NCI-H2196 treated with DMSO at 0.1 percent for 48 hours (cell line): ENCODE data around the gene NINJ2.
"Not testable (repeated sequence)": the region's sequence is repeated elsewhere in the genome, so short reads cannot be mapped to it uniquely, and the experiment has no call there.

Source experiments
- DNase-seq: peaks from one replicate; lab custom pipeline; 2025; ENCODE audit not compliant: unreplicated experiment; lab: John Stamatoyannopoulos, UW

Gene NINJ2

DNA sequence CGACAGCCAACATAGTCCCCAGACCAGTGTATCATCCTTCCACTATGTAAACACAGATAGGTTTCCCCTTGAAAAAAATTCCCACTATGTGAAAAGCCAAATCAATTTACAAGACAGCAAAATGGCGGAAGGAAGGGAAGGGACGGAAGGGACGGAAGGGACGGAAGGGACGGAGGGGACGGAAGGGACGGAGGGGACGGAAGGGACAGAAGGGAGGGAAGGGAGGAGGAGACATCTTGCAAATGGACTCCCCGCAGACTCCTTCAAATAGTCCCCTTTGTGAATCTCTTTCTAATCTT is 75.3 kb downstream of the NINJ2 start:
- no peak for DNase-seq

DNA sequence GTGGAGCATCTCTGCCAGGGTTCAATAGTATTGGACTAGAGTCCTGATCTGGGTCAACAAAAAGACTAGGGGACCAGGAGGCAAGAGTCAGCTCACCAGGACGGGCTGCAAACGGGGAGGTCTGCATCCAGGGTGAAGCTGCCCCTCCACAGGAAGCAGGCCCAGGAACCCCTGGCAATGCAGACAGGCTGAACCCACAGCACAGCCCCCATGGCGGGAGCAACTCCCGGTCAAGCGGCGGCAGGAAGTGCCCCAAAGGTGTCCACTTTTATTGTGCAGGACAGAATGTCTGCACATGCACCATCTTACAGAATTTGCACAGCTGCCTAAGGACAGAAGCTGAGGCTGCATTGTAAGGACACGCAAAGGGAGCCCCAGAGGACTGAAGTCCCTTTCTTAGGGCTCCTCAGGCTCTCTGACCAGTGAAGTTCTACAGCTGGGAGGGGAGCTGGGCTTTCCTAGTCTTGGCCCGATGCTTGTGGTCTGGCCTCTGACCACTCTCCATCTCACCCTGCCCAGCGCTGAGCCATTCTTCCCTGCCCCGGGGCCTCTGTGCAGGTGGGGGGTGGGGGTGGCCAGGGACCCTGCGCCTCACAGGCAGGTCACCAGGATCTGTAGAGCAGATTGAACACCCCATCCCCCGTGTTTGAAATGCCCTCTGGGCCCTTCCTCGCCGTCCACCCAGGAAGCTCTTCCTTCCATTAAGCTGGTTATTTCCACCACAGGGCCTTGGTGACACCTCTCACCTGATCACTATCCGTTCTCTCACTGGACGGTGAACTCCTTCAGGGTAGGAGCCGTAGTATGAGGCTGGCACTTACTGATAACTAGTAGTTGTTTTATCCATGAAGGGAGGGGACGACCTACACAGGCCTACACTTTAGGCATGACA is 75.9 kb downstream of the NINJ2 start:
- no peak for DNase-seq

DNA sequence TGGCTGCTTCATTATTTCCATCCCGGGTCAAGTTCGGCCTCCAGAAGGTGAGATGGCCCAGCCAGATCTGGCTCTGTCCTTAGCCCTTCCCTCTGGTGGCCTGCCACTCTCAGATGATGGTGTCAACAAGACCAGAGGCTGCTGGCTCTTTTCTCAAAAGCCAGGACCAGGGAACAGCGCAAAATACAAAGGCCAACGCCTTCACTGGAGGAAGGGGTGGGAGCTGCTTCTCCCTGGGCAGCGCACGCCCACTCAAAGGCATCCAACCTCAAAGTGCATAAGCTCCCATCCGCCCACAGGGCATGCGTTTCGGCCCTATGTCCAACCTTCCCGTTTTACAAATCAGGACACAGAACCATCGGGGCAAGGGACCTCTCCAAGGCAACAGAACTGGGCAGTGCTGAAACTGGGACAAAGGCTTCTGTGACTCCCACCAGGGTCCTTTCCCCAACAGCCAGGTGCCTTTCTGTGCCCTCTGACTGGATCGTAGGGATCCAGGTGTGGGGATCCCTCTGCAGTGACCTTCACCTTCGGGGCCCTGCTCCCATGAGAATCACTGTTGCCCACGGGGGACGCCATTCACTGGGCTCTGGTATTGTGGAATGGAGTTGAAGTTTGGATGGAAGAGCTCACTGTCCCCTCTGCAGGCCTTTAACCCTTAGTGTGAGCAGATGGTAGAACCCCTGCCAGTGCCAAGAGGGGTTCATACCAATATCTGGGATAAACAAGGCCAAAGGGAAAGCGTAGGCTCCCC is 76.8 kb downstream of the NINJ2 start:
- DNase-seq: no peak

DNA sequence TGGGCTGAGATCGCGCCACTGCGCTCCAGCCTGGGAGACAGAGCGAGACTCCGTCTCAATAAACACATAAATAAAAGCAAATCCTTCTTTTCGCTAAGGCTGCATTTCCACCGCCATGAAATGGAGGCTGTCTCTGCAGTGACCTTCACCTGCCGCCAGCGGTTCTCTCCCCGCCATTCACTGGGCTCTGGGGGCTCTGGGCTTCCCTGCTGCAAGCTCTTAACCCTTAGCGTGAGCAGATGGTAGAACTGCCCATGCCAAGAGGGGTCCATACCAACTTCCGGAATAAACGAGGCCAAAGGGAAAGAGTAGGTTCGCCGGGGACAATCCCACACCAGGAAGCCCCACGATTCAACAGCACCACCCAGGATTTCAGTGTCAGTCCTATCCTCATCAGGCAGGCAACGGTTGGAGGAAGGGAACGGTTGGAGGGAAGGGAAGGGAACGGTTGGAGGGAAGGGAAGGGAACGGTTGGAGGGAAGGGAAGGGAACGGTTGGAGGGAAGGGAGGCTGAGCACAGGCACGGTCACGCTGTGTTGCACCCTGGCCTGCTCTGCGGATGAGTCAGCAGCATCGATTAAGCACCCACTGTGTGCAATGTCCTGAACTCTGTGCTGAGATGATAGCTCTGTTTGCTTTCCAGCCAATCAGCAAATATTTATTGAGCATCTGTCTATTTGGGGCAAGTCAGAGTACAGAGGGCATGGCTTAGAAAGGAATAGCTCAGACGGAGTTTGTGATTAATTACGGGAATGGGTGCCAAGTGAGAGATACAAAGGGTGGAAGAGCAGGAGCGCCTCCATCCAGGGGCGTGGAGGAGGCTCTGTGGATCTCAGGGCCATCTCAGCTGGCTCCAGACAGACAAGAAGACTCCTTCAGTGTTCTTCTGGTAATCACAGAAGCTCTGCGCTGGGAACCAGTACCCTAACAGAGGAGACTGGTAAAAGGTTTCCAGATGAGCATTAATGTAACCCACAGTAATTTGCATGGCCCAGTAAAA is 77.9 kb downstream of the NINJ2 start:
- no peak for DNase-seq

DNA sequence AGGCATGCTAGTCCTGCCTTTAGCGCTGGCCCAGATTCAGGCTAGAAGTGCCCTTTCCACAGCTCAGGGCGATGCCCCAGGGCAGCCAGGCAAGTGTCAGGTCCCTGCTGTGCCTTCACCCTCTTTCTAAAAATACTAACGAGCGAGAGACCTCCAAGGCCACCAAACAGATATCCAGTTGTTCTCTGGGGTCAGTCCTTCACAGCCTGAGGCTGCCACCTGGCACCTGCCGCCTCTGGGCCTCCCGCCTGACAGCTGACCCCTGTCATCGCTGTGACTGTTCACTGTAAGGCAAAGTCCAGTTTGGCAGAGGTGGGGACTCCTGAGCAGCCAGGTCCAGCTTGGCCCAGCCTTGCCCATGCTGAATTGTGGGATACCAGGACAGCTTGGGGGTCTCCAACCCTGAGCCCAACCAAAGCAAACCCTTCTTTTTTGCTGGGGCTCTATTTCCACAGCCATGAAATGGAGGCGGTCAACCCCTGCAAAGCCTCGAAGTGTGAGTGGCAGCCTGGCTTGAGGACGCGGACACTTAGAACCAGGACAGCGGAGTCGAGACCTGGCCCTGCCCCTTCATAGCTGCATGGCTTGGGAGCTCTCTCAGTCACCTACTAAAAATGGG is 79.9 kb downstream of the NINJ2 start:
- no peak for DNase-seq

DNA sequence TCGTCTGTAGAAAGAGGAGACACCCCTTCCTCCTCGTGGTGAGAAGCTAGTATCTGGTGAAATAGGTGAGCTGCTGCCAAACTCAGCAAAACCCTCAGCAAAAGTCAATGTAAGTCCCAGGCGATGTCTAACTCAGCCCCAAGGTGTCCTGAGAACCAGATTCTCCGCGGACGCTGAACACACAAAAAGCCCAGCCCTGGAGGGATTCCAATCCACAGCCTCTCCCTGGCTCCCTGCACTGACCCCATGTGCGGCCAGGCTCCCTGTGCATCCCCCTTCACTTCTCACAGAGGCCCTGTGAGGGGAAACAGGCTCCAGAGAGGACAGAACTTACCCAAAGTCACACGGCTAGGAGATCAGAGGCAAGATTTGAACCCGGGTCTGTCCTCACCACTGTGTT is 81.5 kb downstream of the NINJ2 start:
- DNase-seq: no peak

DNA sequence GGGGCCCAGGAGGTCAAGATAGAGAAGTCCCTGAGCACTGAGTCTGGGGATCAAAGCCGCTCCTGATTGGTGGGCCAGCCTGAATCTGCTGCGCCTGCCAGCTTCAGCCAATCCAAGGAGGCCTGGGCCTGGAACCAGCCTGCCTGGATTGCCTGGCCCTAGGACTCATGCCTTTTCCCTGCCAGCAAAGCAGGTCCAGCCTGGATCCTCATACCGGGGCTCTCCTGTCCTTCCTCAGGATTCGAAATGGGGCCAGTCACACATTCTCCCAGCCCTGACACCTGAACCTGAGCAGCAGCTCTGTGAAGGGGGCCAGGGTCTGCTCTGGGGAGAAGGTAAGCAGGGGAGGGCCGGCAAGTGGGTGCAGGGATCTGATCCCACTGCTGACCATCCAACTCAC is 81.9 kb downstream of the NINJ2 start:
- no peak for DNase-seq

DNA sequence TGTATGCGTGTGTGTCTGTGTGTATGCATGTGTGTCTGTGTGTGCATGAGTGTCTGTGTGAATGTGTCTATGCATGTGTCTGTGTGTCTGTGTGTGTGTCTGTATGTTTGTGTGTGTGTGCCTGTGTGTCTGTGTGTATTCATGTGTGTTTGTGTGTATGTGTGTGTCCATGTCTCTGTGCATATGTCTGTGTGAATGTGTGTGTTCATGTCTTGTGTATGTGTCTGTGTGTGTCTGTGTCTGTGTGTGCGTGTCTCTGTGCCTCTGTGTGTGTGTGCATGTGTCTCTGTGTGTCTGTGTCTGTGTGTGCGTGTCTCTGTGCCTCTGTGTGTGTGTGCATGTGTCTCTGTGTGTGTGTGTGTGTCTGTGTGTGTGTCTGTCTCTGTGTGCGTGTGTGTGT is 82.4 kb downstream of the NINJ2 start:
- no peak for DNase-seq

DNA sequence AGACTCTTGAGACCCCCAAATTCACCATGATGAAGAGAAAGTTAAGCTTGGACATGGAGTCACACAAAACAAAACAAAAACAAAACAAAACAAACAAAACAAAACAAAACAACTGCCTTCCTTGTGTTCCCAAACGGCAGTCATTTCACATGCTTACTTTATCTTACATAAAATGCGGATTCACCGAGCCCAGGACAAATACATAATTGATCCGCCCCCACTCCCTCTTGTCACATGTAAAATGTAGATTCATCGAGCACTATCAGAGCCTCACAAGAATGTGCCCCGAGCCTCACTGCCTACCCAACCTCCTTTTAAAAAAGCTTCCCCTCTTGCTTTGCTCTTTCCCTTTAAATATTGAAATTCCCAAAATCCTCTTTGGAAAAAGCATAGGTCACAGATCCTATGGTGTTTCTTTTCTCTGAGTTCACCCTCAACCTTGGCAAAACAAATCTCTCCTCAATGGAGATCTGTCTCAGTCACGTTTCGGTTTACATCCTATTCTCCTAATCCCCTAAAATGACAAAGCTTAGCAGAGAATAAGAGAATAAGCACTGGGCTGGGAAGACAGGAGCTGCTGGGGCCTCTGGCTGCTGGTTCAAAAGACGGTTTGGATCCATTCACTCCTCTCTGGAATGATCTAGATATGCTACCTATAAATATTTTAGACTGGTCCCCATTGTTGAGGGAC is 83.7 kb downstream of the NINJ2 start:
- DNase-seq: no peak

DNA sequence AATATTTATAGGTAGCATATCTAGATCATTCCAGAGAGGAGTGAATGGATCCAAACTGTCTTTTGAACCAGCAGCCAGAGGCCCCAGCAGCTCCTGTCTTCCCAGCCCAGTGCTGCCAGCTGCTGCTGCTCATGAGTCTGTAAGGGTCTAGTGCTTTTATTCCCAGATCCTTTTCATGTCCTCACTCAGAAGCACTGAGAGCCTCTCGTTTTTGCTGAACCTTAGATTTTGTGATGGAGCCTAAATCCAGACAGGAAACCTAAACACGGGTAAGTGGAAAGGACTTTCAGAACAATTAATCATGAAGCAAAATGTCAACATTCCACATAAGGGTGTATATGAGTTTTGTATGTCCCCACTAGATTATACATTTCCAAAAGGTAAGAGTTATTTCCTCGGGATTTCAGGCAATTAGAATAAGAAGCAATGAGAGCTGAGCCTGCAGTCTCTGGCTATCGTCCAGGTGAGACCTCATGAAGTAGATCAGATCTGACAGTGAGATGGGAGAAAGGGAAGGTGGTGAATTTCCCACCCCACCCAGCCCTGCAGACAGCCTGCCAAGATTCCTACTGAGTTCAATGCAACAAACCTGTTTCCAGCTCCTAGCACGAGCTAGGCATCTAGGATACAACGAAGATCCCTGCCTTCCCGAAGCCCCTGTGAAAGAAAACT is 84.4 kb downstream of the NINJ2 start:
- DNase-seq: no peak

DNA sequence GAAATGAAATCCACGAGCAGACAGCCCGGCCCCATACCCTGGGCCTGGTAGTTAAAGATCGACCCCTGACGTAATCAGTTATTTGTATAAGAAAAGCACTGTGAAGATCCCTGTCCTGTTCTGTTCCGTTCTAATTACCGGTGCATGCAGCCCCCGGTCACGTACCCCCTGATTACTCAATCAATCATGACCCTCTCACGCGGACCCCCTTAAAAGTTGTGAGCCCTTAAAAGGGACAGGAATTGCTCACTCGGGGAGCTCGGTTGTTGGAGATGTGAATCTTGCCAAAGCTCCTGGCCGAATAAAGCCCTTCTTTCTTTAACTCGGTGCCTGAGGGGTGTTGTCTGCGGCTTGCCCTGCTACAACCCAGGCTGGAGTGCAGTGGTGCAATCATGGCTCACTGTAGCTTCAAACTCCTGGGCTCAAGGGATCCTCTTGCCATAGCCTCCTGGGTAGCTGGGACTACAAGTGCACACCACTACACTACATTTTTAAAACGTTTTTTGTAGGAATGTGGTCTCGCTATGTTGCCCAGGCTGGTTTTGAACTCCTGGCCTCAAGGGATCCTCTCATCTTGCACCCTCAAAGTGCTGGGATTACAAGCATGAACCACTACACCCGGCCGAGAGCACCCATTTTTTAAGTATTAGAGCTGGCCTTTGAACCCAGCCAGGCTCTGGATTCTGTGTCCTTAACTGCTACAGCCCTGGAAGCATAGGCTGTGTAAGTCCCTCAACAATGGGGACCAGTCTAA is 85.1 kb downstream of the NINJ2 start:
- DNase-seq: not testable (repeated sequence)

DNA sequence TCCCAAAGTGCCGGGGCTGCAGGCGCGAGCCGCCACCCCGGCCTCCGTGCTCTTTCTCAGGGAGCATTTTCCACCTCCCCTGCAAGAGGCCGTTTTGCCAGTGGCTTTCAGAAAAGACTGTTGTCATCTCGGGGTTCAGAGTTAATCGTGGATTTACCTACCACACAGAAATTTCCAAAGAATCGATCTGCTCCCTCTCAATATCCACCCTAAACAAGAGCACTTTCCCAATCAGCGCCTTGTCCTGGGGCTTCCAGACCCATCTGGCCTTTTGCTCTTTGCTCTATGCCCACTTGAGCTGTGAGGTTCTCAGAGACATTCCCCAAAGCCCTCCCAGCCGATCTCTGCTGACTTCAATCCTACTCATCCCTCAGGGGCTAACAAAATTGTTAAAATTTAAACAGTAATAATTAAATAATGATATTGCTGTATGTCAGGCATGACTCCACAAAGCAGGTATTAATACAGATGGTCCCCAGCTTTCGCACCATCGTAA is 86.6 kb downstream of the NINJ2 start:
- no peak for DNase-seq

DNA sequence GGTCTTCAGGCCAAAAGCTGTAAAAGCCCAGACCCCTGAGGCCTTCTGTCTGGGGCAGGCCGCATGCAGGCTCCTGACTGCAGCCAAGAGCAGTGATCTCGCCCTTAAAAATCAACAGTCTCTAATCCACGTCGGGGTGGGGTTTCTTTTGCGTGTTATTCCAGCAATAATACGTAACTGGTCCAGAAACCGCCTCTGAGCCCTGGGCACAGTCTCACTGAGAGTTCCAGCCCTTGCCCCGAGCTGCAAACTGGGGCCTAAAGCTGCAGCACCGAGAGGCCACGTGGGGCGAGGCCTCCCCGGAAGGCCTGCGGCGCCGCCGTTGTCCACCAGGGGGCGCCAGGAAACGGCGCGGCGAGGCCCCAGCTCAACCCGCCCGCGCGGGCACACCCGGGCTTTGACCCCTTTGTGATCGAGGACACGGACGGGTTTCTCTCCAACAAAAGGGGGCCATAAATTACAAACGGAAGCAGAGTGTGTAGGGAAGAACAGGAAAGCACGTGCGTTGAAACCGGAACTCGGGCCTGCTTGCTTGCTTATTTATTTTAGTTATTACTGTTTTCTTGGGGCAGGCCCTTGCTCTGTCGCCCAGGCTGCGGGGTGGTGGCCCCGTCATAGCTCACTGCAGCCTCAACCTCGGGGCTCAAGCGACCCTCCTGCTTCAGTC is 87.2 kb downstream of the NINJ2 start:
- peak; percentile 23 for DNase-seq

DNA sequence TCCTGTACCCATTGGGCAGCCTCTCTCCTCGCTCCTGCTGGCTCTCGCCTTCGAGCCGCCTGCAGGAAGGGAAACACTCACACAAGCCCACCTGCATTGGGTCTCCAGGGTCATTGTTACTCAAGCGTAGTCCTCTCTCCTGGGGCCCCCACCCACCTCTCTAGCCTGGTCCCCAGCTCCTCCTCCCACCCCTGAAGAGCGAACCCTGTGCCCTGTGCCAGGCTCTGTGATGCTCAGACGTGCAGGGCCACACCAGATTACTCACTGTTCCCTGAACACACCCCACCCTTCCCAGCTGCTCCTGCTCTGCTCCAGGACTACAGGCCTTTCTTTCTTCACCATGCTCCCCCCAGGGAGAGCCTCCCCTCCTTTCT is 88.1 kb downstream of the NINJ2 start:
- no peak for DNase-seq

DNA sequence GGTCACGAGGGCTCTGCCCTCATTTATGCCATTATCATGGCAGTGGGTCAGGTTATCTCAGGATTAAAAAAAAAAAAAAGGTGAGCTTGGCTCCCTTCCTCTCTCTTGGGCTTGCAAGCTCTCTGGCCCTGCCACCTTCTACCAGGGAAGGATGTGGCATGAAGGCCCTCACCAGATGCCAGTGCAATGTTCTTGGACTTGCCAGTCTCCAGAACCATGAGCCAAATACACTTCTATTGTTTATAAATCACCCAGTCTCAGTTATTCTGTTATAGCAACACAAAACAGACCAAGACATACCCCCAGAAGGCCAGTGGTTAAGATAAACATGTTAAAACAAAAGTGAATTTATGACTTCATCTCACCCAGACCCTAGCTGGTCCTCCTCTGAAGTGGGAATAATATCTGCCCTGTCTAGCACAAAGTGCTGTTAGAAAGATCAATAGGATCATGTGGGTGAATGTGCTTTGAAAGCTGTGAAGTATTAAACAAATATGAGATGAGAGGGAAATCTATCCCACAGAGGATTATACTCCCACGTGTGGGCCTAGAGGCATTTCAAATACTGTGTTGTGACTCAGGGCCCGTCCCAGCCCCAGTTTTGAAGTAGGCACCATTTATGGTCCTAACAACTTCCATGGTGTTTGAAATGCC is 88.6 kb downstream of the NINJ2 start:
- DNase-seq: no peak

DNA sequence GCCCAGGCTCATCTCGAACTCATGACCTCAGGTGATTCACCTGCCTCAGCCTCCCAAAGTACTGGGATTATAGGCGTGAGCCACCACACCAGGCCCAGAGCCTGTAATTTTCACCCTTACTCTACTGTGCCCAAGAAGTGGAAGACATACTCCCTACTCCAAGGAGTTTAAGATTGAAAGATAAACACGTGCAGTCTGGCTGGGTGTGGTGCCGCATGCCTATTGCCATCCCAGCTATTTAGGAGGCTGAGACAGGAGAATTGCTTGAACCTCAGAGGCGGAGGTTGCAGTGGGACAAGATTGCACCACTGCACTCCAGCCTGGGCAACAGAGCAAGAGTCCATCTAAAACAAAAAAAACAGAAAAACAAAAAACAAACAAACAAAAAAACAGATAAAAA is 90.0 kb downstream of the NINJ2 start:
- no peak for DNase-seq

DNA sequence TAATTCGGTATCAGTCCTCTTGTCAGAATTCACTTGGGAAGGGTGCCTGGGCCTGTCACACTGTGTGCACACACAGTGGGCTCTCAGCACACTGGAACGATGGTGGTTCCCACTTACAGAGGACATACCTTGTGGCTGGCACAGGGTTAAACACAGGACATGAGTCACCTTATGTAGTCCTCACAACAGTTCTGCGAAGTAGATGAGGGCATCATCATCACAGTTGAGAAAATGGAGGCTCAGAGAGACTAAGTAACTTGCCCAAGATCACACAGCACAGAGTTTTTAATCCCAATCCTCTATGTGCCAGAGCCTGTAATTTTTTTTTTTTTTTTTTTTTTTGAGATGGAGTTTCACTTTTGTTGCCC is 90.7 kb downstream of the NINJ2 start:
- DNase-seq: no peak
